Measurements from ENCODE around the gene MANSC4.

Gene MANSC4

DNA sequence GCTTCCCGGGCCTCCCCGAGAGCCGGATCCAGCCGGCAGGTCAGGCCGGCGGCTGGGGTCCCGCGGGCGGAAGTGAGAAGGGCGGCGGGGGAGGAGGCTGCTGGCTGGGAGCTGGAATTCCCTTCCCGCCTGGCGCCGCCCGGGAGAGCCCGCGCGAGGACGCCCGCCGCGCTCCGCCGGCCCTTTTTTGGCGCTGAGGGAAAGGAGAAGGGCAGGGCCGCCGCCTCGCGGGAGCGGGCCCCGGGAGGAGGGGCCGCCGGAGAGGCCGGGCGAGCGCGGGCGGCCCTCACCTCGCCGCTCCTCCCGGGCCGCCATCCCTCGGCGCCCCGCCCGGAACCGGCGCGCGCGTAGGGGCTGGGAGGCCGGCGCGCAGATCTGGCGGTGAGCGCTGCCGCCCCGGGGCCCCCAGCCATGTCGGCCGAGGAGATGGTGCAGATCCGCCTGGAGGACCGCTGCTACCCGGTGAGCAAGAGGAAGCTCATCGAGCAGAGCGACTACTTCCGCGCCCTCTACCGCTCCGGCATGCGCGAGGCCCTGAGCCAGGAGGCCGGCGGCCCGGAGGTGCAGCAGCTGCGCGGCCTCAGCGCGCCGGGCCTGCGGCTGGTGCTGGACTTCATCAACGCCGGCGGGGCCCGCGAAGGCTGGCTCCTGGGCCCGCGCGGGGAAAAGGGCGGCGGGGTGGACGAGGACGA lies at the start of gene MANSC4, which contains the start of gene KLHL42:
Gene MANSC4, minus strand, starts transcription at position 317 of the 692 bp plus-strand sequence. CDS start 8,960 bp downstream, outside the sequence.
Gene KLHL42, plus strand, starts transcription at position 314 of the 692 bp plus-strand sequence. Its CDS starts 98 bp downstream, at position 412.
- DNase-seq (ENCODE audit: low read depth), result peak; percentile 49

DNA sequence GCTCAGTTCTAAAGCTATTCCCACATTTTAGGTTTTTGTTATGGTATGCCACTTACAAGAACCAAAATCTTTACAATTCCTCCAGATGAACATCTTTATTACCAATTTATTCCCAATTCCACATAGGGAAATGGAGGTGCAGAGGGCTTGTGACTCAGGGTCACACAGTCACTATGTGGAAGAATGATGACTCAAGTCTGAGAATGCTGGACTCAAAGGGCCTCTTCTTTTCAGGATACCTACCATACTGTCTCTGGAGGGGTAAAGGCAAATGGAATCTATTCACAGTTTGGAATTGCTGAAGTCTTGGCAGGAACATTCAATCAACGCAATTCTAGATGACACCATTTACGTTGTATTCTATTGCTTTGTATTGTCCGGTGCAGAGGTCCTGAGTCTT lies 48.2 kb upstream of the MANSC4 start:
- DNase-seq (ENCODE audit: low read depth), result no peak

DNA sequence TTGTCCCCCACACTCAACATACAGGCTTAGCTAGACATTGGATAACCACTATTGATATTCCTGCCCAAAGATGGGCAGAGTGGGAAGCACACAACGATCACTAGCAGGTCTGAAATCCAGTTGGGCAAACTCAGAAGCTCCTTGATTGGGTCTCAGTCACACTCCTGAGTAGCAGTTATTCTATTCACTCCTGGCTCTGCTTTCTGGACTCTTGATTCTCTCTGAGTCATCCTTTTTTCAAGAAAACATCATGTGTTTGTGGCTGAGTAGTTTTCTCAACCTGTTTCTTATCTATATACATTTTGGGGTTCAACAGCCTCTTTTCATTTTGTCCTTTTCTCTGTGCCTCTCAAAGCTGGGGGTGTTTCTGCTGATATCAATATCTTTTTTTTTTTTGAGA lies 46.0 kb upstream of the MANSC4 start:
- DNase-seq (ENCODE audit: low read depth), result no peak

DNA sequence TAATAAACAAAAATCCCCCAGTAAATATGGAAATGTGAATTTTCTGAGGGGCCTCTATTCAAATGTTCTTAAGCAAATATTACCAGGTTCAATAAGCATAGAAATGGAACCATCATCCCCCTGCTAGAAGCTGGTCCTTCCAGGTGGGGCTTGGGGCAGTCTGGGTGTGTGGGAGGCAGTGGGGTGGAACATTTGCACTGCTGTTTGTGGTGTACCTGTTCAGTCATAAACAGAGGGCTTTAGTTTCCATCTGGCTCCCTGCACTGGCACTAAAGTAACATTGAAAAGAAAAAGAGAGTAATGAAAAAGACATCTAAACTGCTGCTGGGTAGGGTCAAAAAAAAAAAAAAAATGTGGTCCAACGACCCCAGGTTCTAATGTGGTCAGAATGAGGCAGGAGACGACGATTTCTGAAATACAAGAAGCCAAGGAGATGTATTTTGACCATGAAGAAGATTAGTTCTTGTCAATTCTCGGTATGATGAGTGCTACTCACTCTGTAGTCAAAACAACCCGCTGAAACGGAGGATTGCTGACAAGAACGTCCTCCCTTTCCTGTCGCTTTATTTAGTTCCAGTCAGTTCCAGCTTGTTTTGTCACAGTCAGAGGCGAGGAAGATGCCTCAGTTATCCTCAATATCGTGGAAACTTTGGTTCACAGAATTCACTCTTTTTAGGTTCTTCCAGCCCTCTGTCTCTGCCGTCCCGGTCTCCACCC lies 44.2 kb upstream of the MANSC4 start:
- no peak for DNase-seq (ENCODE audit: low read depth)

- DNase-seq (ENCODE audit: low read depth), result no peak
Observed at GRCh38 chr12:27823038-27823437, 43.0 kb upstream of the MANSC4 start.

GRCh38 chr12:27822076-27822712 lies 42.2 kb upstream of the MANSC4 start:
- peak; percentile 61 for DNase-seq (ENCODE audit: low read depth)

DNA sequence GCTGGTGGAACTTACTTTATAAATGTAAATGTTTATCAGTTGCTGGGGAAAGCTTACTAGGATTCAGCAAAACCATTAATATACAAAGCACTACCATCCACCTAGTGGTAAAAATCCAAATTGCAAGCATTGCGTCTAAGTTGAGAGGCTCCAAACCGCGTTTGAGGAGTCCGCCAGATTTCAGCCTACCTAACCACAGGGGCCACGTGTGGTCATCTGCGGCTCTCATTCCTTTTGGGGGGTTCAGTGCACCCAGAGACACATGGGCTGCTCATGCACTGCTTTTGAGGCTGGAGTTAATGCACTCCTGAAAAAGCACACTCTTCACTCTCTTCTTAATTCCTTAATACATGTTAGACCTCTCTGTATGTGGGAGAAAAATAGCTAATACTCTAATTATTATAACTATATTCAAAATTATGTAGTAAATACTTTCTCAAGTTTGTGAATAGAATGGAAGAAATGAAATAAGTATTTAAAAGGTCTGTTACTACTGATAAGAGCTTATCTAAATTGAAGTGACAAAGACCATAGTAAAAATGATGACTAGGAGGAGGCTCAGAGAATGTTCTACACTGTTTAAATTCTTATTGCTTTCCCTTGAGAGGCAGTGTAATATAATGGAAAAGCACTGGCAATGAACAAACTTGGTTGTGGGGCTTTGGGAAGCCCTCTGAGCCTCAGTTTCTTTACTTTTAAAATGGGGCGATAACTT lies 41.4 kb upstream of the MANSC4 start:
- DNase-seq (ENCODE audit: low read depth), result no peak

- no peak for DNase-seq (ENCODE audit: low read depth)
Observed at GRCh38 chr12:27820564-27820963, 40.5 kb upstream of the MANSC4 start.

- no peak for DNase-seq (ENCODE audit: low read depth)
Observed at GRCh38 chr12:27818401-27818918, 38.4 kb upstream of the MANSC4 start.

GRCh38 chr12:27817766-27818165 lies 37.7 kb upstream of the MANSC4 start:
- DNase-seq (ENCODE audit: low read depth), result no peak

DNA sequence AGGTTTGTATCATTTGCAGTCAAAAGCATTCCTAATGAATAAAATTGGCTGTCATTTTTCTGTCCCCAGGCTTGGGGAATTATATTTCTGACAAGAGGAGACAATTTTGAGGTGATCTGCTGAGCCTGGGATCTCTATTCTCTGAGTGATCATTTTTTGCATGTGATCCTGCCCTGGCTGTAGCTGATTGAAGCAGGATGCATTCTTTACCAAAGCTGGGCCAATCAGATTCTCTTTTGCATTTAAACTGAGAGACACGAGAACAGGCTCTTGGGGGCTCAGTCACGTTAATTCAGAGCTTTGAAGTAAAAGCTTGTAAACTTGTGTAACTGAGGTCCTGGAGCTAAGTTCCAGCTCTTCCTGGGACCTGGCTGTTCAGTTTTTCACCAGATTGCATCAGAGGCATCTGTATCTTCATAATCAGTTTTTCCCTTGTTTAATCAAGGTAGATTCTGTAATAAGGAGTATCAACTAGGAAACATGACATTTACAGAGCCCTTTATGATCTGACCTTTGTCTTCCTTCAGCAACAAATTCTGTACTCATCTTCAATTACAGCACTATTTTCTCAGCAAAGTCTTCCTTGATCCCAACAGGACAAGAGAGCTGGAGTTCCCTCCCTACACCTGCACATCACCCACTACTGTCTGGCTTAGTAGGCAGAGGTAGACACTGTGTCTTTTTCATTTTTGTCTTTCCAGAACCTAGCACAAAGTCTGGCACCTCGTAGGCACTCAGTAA lies 35.0 kb upstream of the MANSC4 start:
- no peak for DNase-seq (ENCODE audit: low read depth)

- no peak for DNase-seq (ENCODE audit: low read depth)
Observed at GRCh38 chr12:27814411-27814810, 34.4 kb upstream of the MANSC4 start.

- no peak for DNase-seq (ENCODE audit: low read depth)
Observed at GRCh38 chr12:27812502-27812901, 32.5 kb upstream of the MANSC4 start.

GRCh38 chr12:27810756-27811155 lies 30.7 kb upstream of the MANSC4 start:
- DNase-seq (ENCODE audit: low read depth), result no peak

GRCh38 chr12:27808841-27809240 lies 28.8 kb upstream of the MANSC4 start:
- no peak for DNase-seq (ENCODE audit: low read depth)

DNA sequence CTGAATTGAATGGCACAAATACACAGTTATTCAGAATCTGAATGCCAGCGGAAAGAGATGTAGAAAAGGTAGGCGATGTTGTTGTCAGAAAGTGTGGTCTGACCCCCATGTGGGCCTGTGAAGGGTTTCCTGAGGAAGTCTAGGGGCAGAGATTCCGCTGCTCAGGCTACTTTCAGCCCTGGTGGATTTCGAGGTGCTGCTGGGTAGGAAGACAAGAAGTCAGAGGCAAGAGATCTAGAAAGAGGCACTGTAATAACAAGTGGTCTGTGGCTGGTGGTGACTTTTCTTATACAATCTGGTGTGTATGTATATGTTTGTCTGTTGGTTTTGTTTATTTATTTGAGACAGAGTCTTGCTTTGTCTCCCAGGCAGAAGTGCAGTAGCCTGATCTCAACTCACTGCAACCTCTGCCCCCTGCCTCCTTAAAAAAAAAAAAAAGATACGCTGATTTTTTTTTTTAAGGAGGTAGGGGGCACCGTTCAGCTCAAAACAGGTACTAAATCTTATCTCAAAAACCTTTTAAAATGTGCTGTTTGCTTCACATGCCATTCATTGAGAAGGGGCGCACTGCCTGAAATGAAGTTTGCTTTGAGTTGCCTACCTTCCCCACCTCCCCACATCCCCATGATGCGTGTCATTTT lies 27.1 kb upstream of the MANSC4 start:
- peak; percentile 4 for DNase-seq (ENCODE audit: low read depth)

DNA sequence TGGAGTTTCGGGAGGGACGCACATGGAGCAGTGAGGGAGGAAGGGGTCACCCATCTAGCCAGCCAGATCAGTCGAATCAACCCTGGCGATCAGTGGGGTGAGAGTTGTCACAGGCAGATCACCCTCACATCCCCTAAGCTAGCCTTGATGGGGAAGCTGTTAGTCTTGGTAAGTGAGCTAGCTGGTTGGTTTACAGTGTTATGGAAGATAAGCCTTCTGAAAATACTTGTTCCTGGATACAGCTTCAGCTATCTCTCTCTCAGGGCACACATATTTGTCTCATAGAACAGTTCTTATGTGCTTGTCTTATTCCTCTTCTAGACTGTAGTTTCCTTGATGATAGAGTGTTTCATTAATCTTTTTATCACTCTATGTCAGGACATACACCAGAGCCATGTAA lies 26.2 kb upstream of the MANSC4 start:
- no peak for DNase-seq (ENCODE audit: low read depth)

- DNase-seq (ENCODE audit: low read depth), result no peak
Observed at GRCh38 chr12:27805238-27805637, 25.2 kb upstream of the MANSC4 start.

- DNase-seq (ENCODE audit: low read depth), result no peak
Observed at GRCh38 chr12:27802936-27803335, 22.9 kb upstream of the MANSC4 start.

DNA sequence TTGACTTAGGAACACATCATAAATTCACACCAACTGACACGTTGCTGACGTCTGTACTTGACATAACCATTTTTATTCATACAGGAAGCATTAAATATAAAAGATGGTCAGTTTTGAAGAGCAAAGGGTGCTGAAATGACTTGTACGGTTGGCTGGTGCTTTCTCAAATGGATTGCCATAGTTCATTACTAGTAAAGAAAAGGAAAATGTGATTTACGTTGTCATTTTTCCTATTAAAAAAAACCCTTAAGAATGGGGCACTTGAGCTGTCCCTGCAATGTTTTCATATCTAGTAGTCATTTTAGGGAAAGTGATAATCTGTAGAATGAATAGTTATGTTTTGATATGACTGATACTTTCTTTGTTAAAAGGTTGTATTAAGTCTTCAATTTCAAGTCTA lies 22.5 kb upstream of the MANSC4 start:
- no peak for DNase-seq (ENCODE audit: low read depth)

- no peak for DNase-seq (ENCODE audit: low read depth)
Observed at GRCh38 chr12:27801630-27802029, 21.6 kb upstream of the MANSC4 start.

Measured in activated T-helper 9 cell treated with anti-CD3 and anti-CD28 coated beads, Interleukin-2, amount 50 U/mL, for 16 hours (primary cell).